H1 (cell line): ENCODE measurements around the gene ATF7IP2. TPM values are rescaled to one million over a fixed set of nuclear protein-coding genes. Genes with fewer than 3 reads are reported as not detected.
A peak's percentile ranks its signal among the peaks of the same experiment; 100 is the strongest.

Experiments
- CTCF ChIA-PET: fragments of 300-600 bp; sonication (Branson Sonifier 250); formaldehyde crosslinking; loops from one replicate; lab custom pipeline; 2021; ENCODE audit not compliant: partially characterized antibody; lab: Charles Lee
- POLR2A ChIA-PET: fragments of 300-600 bp; sonication (Branson Sonifier 250); formaldehyde crosslinking; loops from one replicate; lab custom pipeline; 2021; ENCODE audit warnings: inconsistent platforms; ENCODE audit not compliant: partially characterized antibody; lab: Charles Lee
- DNase-seq, 2 experiments: peaks; one replicate each; pipeline versions ENCODE4 v3.0.0 to v3.0.0-alpha.2; 2010 to 2022; ENCODE audit warnings: low spot score in 2 of 2, low read depth in 1 of 2, mixed read lengths in 1 of 2
- FAIRE-seq: peaks from 2 replicates; lab custom pipeline; 2011; peaks lifted over from hg19 to GRCh38; lab: Jason Lieb, UNC
- H2AFZ ChIP-seq: 2 replicates; pipeline ENCODE4 v1.8.1; 2012; ENCODE audit warnings: low read length, inconsistent platforms
- H2AK5ac ChIP-seq: 2 replicates; pipeline ENCODE4 v1.6.1; 2013; ENCODE audit warnings: low read depth, low read length
- H2BK120ac ChIP-seq: replicated peaks from 2 replicates; pipeline ENCODE3; 2013; ENCODE audit warnings: low read depth, low read length, inconsistent platforms
- H2BK12ac ChIP-seq: 2 replicates; pipeline ENCODE4 v1.6.1; 2013; ENCODE audit warnings: low read depth, low read length
- H2BK15ac ChIP-seq: 2 replicates; pipeline ENCODE4 v1.6.1; 2013; ENCODE audit warnings: low read length
- H2BK20ac ChIP-seq: 2 replicates; pipeline ENCODE4 v1.6.1; 2013; ENCODE audit warnings: low read length
- H2BK5ac ChIP-seq: 2 replicates; pipeline ENCODE4 v1.6.1; 2013; ENCODE audit warnings: low read depth, low read length
- H3K14ac ChIP-seq: 2 replicates; pipeline ENCODE4 v1.6.1; 2013; ENCODE audit warnings: inconsistent platforms; ENCODE audit not compliant: insufficient read length
- H3K18ac ChIP-seq: 2 replicates; pipeline ENCODE4 v1.6.1; 2013; ENCODE audit warnings: low read length; ENCODE audit errors: extremely low read depth
- H3K23ac ChIP-seq: 2 replicates; pipeline ENCODE4 v1.6.1; 2013; ENCODE audit warnings: inconsistent platforms; ENCODE audit not compliant: insufficient read length
- H3K23me2 ChIP-seq: 2 replicates; pipeline ENCODE4 v1.6.1; 2013; ENCODE audit warnings: low read depth, low read length
- H3K27ac ChIP-seq: 2 replicates; pipeline ENCODE4 v1.6.1; 2011; ENCODE audit warnings: low read depth, low read length, inconsistent platforms
- H3K27me3 ChIP-seq, 4 experiments: replicated peaks in 1 of 4; 1 replicate in 1 of 4; 2 replicates in 3 of 4; pipeline versions ENCODE4 v1.6.1 to v1.8.1; 2011 to 2013; ENCODE audit warnings: low read length in 3 of 4, mild to moderate bottlenecking in 3 of 4, inconsistent platforms in 2 of 4, mixed read lengths in 2 of 4, moderate library complexity in 1 of 4; ENCODE audit not compliant: control insufficient read depth in 3 of 4, insufficient read depth in 3 of 4; ENCODE audit errors: extremely low read depth in 1 of 4
- H3K36me3 ChIP-seq, 4 experiments: 2 replicates each; pipeline versions ENCODE4 v1.6.1 to v1.8.1; 2011 to 2013; ENCODE audit warnings: mild to moderate bottlenecking in 4 of 4, low read length in 3 of 4, moderate library complexity in 2 of 4, control low read depth in 1 of 4, inconsistent platforms in 1 of 4; ENCODE audit not compliant: insufficient read depth in 4 of 4, control insufficient read depth in 2 of 4
- H3K4ac ChIP-seq: replicated peaks from 2 replicates; pipeline ENCODE3; 2013; ENCODE audit warnings: low read length, low read depth, mixed read lengths, inconsistent platforms; ENCODE audit not compliant: insufficient read length
- H3K4me1 ChIP-seq, 4 experiments: replicated peaks in 1 of 4; 1 replicate in 1 of 4; 2 replicates in 3 of 4; pipeline versions ENCODE4 v1.6.1 to v1.8.1; 2011 to 2013; ENCODE audit warnings: low read length in 3 of 4, inconsistent platforms in 2 of 4, mixed read lengths in 1 of 4; ENCODE audit not compliant: insufficient read depth in 4 of 4, control insufficient read depth in 3 of 4
- H3K4me2 ChIP-seq, 2 experiments: 2 replicates each; pipeline versions ENCODE4 v1.6.1 to v1.8.1; 2011 to 2013; ENCODE audit warnings: low read depth in 2 of 2, low read length in 2 of 2, control low read depth in 1 of 2, inconsistent platforms in 1 of 2, mild to moderate bottlenecking in 1 of 2; ENCODE audit not compliant: insufficient read depth in 1 of 2
- H3K4me3 ChIP-seq, 4 experiments: fragments of 200-600, 300-600 bp in 1 of 4; sonication (generic), shearing (Covaris generic), sonication (Bioruptor Twin) in 1 of 4; 2 replicates each; pipeline versions ENCODE4 v1.5.1 to v1.8.1; 2011 to 2016; ENCODE audit warnings: low read length in 4 of 4, low read depth in 3 of 4, control low read depth in 2 of 4, inconsistent platforms in 2 of 4, mild to moderate bottlenecking in 2 of 4, mixed read lengths in 1 of 4, moderate library complexity in 1 of 4; ENCODE audit not compliant: insufficient read depth in 2 of 4; ENCODE audit errors: extremely low read depth in 1 of 4
- H3K56ac ChIP-seq: replicated peaks from 2 replicates; pipeline ENCODE3; 2013; ENCODE audit warnings: low read depth, mild to moderate bottlenecking, mixed read lengths, low read length, inconsistent platforms; ENCODE audit not compliant: insufficient read length
- H3K79me1 ChIP-seq: 2 replicates; pipeline ENCODE4 v1.6.1; 2013; ENCODE audit warnings: low read depth, low read length, control low read depth
- H3K79me2 ChIP-seq, 2 experiments: 2 replicates each; pipeline versions ENCODE4 v1.6.1 to v1.8.1; 2012 to 2013; ENCODE audit warnings: low read length in 2 of 2, mild to moderate bottlenecking in 2 of 2, inconsistent platforms in 1 of 2; ENCODE audit not compliant: insufficient read depth in 2 of 2, control insufficient read depth in 1 of 2
- H3K9ac ChIP-seq, 4 experiments: replicated peaks in 1 of 4; 1 replicate in 1 of 4; 2 replicates in 3 of 4; pipeline versions ENCODE4 v1.6.1 to v1.8.1; 2011 to 2013; ENCODE audit warnings: low read depth in 3 of 4, low read length in 3 of 4, control low read depth in 2 of 4, mild to moderate bottlenecking in 2 of 4, moderate library complexity in 2 of 4, inconsistent platforms in 1 of 4; ENCODE audit errors: extremely low read depth in 1 of 4
- H3K9me3 ChIP-seq, 2 experiments: 2 replicates each; pipeline versions ENCODE4 v1.6.1 to v1.8.1; 2012 to 2013; ENCODE audit warnings: mild to moderate bottlenecking in 2 of 2, moderate library complexity in 2 of 2, control low read depth in 1 of 2, inconsistent platforms in 1 of 2, low read depth in 1 of 2, low read length in 1 of 2, mixed read lengths in 1 of 2; ENCODE audit not compliant: insufficient read depth in 2 of 2
- H4K20me1 ChIP-seq, 2 experiments: replicated peaks in 1 of 2; 2 replicates each; pipeline versions ENCODE3 to v1.8.1; 2011 to 2013; ENCODE audit warnings: inconsistent platforms in 2 of 2, low read length in 2 of 2, mild to moderate bottlenecking in 1 of 2; ENCODE audit not compliant: insufficient read depth in 2 of 2, control insufficient read depth in 1 of 2
- H4K5ac ChIP-seq: 2 replicates; pipeline ENCODE4 v1.6.1; 2013; ENCODE audit warnings: low read length, low read depth, mixed read lengths, inconsistent platforms; ENCODE audit not compliant: insufficient read length
- H4K8ac ChIP-seq: 2 replicates; pipeline ENCODE4 v1.8.0; 2013; ENCODE audit warnings: mild to moderate bottlenecking, moderate library complexity, low read length, inconsistent platforms; ENCODE audit not compliant: insufficient read depth; ENCODE audit errors: extremely low read depth
- H4K91ac ChIP-seq: replicated peaks from 2 replicates; pipeline ENCODE3; 2013; ENCODE audit warnings: low read length, mixed read lengths, inconsistent platforms; ENCODE audit not compliant: insufficient read length
- BRCA1 ChIP-seq: IDR thresholded peaks from 2 replicates; pipeline ENCODE4 v1.6.1; 2012; ENCODE audit warnings: low read depth, low read length, improper control_type of control experiment
- CREB1 ChIP-seq: IDR thresholded peaks from 2 replicates; pipeline ENCODE4 v1.6.1; 2012; ENCODE audit warnings: inconsistent platforms
- EGR1 ChIP-seq: IDR thresholded peaks from 2 replicates; pipeline ENCODE4 v1.6.1; 2011; ENCODE audit warnings: low read depth, low read length, borderline replicate concordance
- RAD21 ChIP-seq, 2 experiments: IDR thresholded peaks in 1 of 2; conservative IDR thresholded peaks in 1 of 2; 2 replicates each; pipeline ENCODE4 v1.6.1; 2011; ENCODE audit warnings: low read depth in 2 of 2, low read length in 2 of 2, improper control_type of control experiment in 1 of 2, inconsistent platforms in 1 of 2, mild to moderate bottlenecking in 1 of 2, moderate library complexity in 1 of 2
- TBP ChIP-seq: IDR thresholded peaks from 2 replicates; pipeline ENCODE4 v1.6.1; 2011; ENCODE audit warnings: low read depth, low read length, improper control_type of control experiment
- TEAD4 ChIP-seq: IDR thresholded peaks from 2 replicates; pipeline ENCODE4 v1.6.1; 2012; ENCODE audit warnings: low read depth, low read length, inconsistent platforms, mixed read lengths
- WGBS, 2 experiments: shearing (Covaris generic) in 1 of 2; methylation state at CpG; one replicate each; pipeline versions ENCODE4 v1.1.6 to v1.1.7; 2013 to 2015; ENCODE audit warnings: low lambda C conversion rate in 2 of 2, mixed read lengths in 2 of 2, inconsistent platforms in 1 of 2, low coverage in 1 of 2, missing lambda C conversion rate in 1 of 2; ENCODE audit not compliant: insufficient replicate concordance in 2 of 2, insufficient coverage in 1 of 2, insufficient read length in 1 of 2; ENCODE audit errors: extremely low coverage in 1 of 2, missing lambda C conversion rate in 1 of 2; 5-methylcytosine and 5-hydroxymethylcytosine counted together
- polyA plus RNA-seq, 7 experiments: library from polyadenylated mRNA; depleted of rRNA in 3 of 7; stranded (reverse) in 5 of 7; unstranded in 2 of 7; fragments of >200 nt in 5 of 7; fragments of 200-250 nt in 2 of 7; gene quantifications; 1 replicate in 5 of 7; 2 replicates in 1 of 7; 4 replicates in 1 of 7; pipeline versions ENCODE4 v1.2.1 to v1.2.3, GENCODE V29; 2011 to 2013; ENCODE audit warnings: missing spikeins in 2 of 7, mixed read lengths in 2 of 7
- total RNA-seq: library from RNA; stranded (reverse); fragmentation: NEBNext Ultra II Directional; extraction: Animal tissue kit (Norgen Biotek cat#: 25700); gene quantifications from 2 replicates; pipeline ENCODE4 v1.2.1, GENCODE V29; 2021
- TF ChIP-seq, protein P1 (sequence below), 3 experiments: IDR thresholded peaks; 1 replicate in 2 of 3; 2 replicates in 1 of 3; pipeline versions ENCODE4 v1.5.1 to v1.6.1; 2011; ENCODE audit warnings: low read length in 3 of 3, mild to moderate bottlenecking in 3 of 3, inconsistent platforms in 2 of 3, low read depth in 1 of 3, moderate library complexity in 1 of 3; ENCODE audit not compliant: insufficient read depth in 1 of 3; ENCODE audit errors: control extremely low read depth in 1 of 3

Gene ATF7IP2
- total and polyA plus RNA-seq, 2 of the 8 experiments (the other 6 are each of a cell fraction or from before 2014, with no cell fraction given), result 28.7 to 32.8 TPM

- peak; percentile 82 for FAIRE-seq
- WGBS, 2 experiments, result 41% methylated on average over 9 of the region's 9 CpGs; no CpG with 5 or more reads in 1 of the 2 experiments
- POLR2A ChIA-PET, result interaction anchor here (1.3 kb wide), 1 partner anchor 136 kb away, joined by 3 read pairs; the partner anchor contains the start of gene ATF7IP2
Measured at GRCh38 chr16:10521681-10522274, 135.9 kb downstream of the ATF7IP2 start.

More at GRCh38 chr16:10521681-10522274, 135.9 kb downstream of the ATF7IP2 start:
- no peak overlapping the region for H4K8ac ChIP-seq
- no peak overlapping the region for H3K23ac ChIP-seq
- no peak overlapping the region for H3K9ac ChIP-seq
- H3K4me2 ChIP-seq, result no peak overlapping the region
- no peaks in the 10 kb centered on the region for H3K4me1 ChIP-seq
- H3K23me2 ChIP-seq, result no peaks in the 10 kb centered on the region
- H3K4ac ChIP-seq, result no peak overlapping the region
- DNase-seq, result peak in 1 of 2 experiments; percentile 62
- no peak overlapping the region for H3K18ac ChIP-seq
- no peak overlapping the region for H2BK15ac ChIP-seq
- no peak overlapping the region for H2BK120ac ChIP-seq
- no peak overlapping the region for H2AFZ ChIP-seq
- H3K79me1 ChIP-seq, result no peaks in the 10 kb centered on the region
- no peak overlapping the region for H4K5ac ChIP-seq
- no peaks in the 10 kb centered on the region for H3K79me2 ChIP-seq
- H2BK12ac ChIP-seq, result no peak overlapping the region
- H3K14ac ChIP-seq, result no peak overlapping the region
- CTCF ChIA-PET, result interaction anchor here (0.6 to 5.0 kb wide), 43 partner anchors 7 to 508 kb away, joined by 3 to 42 read pairs (median 4); partner anchors contain the start of gene NUBP1
- no peak overlapping the region for H3K56ac ChIP-seq
- no peaks in the 10 kb centered on the region for H3K27me3 ChIP-seq
- no peak overlapping the region for H2BK5ac ChIP-seq
- H3K36me3 ChIP-seq, result no peaks in the 10 kb centered on the region
- TF ChIP-seq TEAD4 (0 out of 2 replicates have a peak, but pooled peaks have one; percentile 15), TBP (no peak), EGR1 (no peak), CREB1 (peak; percentile 46), RAD21 (IDR thresholded peaks at IDR 0.05 in 1 of 2, conservative IDR thresholded peaks at IDR 0.05 in 1 of 2; ENCODE audit: low read depth in 2 of 2, low read length in 2 of 2) (peak; percentile 78 to 86), BRCA1 (no peak)
- TF ChIP-seq, protein P1, sequence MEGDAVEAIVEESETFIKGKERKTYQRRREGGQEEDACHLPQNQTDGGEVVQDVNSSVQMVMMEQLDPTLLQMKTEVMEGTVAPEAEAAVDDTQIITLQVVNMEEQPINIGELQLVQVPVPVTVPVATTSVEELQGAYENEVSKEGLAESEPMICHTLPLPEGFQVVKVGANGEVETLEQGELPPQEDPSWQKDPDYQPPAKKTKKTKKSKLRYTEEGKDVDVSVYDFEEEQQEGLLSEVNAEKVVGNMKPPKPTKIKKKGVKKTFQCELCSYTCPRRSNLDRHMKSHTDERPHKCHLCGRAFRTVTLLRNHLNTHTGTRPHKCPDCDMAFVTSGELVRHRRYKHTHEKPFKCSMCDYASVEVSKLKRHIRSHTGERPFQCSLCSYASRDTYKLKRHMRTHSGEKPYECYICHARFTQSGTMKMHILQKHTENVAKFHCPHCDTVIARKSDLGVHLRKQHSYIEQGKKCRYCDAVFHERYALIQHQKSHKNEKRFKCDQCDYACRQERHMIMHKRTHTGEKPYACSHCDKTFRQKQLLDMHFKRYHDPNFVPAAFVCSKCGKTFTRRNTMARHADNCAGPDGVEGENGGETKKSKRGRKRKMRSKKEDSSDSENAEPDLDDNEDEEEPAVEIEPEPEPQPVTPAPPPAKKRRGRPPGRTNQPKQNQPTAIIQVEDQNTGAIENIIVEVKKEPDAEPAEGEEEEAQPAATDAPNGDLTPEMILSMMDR (IDR thresholded peaks at IDR 0.05; ENCODE audit: control extremely low read depth in 1 of 3, insufficient read depth in 1 of 3, low read depth in 1 of 3, low read length in 3 of 3), result peak; percentile 64 to 90 (median 89)
- H4K20me1 ChIP-seq, result no peaks in the 10 kb centered on the region
- H2AK5ac ChIP-seq, result no peak overlapping the region
- no peak overlapping the region for H3K4me3 ChIP-seq
- no peak overlapping the region for H2BK20ac ChIP-seq
- H3K27ac ChIP-seq, result no peak overlapping the region
- no peaks in the 10 kb centered on the region for H3K9me3 ChIP-seq
- no peak overlapping the region for H4K91ac ChIP-seq
